Measurements from ENCODE around the gene NECTIN4. TPM values are rescaled to one million over a fixed set of nuclear protein-coding genes. Genes with fewer than 3 reads are reported as not detected.
A peak's percentile ranks its signal among the peaks of the same experiment; 100 is the strongest.

The NECTIN4 gene
- total and polyA plus RNA-seq, 10 of the 15 experiments (the other 5 are each of a cell fraction or from before 2014, with no cell fraction given), result 2.8 to 8.7 (median 3.7) TPM

DNA sequence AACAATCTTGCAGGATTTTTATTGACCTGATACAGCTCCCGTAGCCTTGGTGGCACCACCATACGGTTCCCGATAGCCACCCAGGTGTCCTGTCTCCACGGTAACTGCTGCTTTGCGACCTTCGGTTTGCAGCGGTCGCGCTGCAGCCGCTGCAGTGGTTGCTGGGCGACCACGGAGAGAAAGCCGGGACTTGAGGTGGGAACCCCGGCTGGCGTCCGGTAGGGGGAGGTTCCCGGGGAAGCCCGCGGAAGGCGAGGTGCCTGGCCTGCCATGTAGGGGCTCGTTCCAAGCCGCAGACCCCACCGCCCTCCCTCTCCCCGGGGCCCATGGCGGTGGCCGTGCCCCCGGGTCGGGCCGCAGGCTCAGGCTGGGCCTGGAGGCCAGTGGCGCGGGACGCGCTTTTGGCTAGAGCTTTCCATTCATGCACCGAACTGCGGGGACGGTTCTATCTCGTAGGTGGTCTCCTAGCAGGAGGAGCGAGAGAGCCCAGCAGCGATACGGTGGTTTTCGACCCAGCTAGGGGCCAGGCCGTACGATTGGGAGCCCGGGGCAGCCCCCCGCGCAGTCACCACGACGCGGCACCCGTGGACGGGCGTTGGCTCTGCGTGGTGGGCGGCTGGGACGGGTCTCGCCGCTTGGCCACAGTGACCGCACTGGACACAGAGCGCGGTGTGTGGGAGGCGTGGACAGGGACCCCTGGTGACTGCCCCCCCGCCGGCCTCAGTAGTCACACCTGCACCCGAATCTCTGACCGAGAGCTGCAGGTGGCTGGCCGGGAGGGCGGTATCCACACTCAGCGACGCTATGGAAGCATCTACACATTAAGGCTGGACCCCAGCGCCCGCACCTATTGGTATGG, 9.1 kb upstream of the NECTIN4 start, which contains the start of gene KLHDC9 (continued):
- TF ChIP-seq, protein P1, sequence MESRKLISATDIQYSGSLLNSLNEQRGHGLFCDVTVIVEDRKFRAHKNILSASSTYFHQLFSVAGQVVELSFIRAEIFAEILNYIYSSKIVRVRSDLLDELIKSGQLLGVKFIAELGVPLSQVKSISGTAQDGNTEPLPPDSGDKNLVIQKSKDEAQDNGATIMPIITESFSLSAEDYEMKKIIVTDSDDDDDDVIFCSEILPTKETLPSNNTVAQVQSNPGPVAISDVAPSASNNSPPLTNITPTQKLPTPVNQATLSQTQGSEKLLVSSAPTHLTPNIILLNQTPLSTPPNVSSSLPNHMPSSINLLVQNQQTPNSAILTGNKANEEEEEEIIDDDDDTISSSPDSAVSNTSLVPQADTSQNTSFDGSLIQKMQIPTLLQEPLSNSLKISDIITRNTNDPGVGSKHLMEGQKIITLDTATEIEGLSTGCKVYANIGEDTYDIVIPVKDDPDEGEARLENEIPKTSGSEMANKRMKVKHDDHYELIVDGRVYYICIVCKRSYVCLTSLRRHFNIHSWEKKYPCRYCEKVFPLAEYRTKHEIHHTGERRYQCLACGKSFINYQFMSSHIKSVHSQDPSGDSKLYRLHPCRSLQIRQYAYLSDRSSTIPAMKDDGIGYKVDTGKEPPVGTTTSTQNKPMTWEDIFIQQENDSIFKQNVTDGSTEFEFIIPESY (IDR thresholded peaks at IDR 0.05), result no peak
- no peak for TF ChIP-seq NRF1 (conservative IDR thresholded peaks at IDR 0.05; ENCODE audit: low read depth, low read length)
- TF ChIP-seq NFYA (IDR thresholded peaks at IDR 0.05; ENCODE audit: borderline replicate concordance, low read depth, low read length), result no peak
- TF ChIP-seq, protein P2, sequence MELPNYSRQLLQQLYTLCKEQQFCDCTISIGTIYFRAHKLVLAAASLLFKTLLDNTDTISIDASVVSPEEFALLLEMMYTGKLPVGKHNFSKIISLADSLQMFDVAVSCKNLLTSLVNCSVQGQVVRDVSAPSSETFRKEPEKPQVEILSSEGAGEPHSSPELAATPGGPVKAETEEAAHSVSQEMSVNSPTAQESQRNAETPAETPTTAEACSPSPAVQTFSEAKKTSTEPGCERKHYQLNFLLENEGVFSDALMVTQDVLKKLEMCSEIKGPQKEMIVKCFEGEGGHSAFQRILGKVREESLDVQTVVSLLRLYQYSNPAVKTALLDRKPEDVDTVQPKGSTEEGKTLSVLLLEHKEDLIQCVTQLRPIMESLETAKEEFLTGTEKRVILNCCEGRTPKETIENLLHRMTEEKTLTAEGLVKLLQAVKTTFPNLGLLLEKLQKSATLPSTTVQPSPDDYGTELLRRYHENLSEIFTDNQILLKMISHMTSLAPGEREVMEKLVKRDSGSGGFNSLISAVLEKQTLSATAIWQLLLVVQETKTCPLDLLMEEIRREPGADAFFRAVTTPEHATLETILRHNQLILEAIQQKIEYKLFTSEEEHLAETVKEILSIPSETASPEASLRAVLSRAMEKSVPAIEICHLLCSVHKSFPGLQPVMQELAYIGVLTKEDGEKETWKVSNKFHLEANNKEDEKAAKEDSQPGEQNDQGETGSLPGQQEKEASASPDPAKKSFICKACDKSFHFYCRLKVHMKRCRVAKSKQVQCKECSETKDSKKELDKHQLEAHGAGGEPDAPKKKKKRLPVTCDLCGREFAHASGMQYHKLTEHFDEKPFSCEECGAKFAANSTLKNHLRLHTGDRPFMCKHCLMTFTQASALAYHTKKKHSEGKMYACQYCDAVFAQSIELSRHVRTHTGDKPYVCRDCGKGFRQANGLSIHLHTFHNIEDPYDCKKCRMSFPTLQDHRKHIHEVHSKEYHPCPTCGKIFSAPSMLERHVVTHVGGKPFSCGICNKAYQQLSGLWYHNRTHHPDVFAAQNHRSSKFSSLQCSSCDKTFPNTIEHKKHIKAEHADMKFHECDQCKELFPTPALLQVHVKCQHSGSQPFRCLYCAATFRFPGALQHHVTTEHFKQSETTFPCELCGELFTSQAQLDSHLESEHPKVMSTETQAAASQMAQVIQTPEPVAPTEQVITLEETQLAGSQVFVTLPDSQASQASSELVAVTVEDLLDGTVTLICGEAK (IDR thresholded peaks at IDR 0.05; ENCODE audit: borderline replicate concordance), result peak; percentile 49; the same call in 1 of the 2 replicates
- TF ChIP-seq RUNX3 (IDR thresholded peaks at IDR 0.05; ENCODE audit: low read length), result peak; percentile 29; the same call in 1 of the 2 replicates
- 0 out of 2 replicates have a peak, but pooled peaks have one; percentile 2 for TF ChIP-seq IRF4 (IDR thresholded peaks at IDR 0.05; ENCODE audit: low read depth, low read length)
- TF ChIP-seq ZZZ3 (IDR thresholded peaks at IDR 0.05; ENCODE audit: control insufficient read depth, insufficient read length, low read depth), result no peak
- TF ChIP-seq EED (IDR thresholded peaks at IDR 0.05; ENCODE audit: low read depth), result no peak
- TF ChIP-seq, protein P3, sequence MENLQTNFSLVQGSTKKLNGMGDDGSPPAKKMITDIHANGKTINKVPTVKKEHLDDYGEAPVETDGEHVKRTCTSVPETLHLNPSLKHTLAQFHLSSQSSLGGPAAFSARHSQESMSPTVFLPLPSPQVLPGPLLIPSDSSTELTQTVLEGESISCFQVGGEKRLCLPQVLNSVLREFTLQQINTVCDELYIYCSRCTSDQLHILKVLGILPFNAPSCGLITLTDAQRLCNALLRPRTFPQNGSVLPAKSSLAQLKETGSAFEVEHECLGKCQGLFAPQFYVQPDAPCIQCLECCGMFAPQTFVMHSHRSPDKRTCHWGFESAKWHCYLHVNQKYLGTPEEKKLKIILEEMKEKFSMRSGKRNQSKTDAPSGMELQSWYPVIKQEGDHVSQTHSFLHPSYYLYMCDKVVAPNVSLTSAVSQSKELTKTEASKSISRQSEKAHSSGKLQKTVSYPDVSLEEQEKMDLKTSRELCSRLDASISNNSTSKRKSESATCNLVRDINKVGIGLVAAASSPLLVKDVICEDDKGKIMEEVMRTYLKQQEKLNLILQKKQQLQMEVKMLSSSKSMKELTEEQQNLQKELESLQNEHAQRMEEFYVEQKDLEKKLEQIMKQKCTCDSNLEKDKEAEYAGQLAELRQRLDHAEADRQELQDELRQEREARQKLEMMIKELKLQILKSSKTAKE (IDR thresholded peaks at IDR 0.05; ENCODE audit: low read depth, poor library complexity, severe bottlenecking), result no peak
- TF ChIP-seq, protein P4, sequence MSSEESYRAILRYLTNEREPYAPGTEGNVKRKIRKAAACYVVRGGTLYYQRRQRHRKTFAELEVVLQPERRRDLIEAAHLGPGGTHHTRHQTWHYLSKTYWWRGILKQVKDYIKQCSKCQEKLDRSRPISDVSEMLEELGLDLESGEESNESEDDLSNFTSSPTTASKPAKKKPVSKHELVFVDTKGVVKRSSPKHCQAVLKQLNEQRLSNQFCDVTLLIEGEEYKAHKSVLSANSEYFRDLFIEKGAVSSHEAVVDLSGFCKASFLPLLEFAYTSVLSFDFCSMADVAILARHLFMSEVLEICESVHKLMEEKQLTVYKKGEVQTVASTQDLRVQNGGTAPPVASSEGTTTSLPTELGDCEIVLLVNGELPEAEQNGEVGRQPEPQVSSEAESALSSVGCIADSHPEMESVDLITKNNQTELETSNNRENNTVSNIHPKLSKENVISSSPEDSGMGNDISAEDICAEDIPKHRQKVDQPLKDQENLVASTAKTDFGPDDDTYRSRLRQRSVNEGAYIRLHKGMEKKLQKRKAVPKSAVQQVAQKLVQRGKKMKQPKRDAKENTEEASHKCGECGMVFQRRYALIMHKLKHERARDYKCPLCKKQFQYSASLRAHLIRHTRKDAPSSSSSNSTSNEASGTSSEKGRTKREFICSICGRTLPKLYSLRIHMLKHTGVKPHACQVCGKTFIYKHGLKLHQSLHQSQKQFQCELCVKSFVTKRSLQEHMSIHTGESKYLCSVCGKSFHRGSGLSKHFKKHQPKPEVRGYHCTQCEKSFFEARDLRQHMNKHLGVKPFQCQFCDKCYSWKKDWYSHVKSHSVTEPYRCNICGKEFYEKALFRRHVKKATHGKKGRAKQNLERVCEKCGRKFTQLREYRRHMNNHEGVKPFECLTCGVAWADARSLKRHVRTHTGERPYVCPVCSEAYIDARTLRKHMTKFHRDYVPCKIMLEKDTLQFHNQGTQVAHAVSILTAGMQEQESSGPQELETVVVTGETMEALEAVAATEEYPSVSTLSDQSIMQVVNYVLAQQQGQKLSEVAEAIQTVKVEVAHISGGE (CRISPR knock-in tag; IDR thresholded peaks at IDR 0.05), result no peak
- TF ChIP-seq RAD51 (IDR thresholded peaks at IDR 0.05), result no peak
- TF ChIP-seq PAX5 (IDR thresholded peaks at IDR 0.05; ENCODE audit: borderline replicate concordance, low read depth, low read length), result peak; percentile 57; the same call in 1 of the 2 replicates
- no peak for TF ChIP-seq CREM (IDR thresholded peaks at IDR 0.05; ENCODE audit: low read depth)
- peak; percentile 12 to 38; a peak in 2 of 4 replicates for TF ChIP-seq BHLHE40 (IDR thresholded peaks at IDR 0.05; ENCODE audit: borderline replicate concordance in 1 of 2, low read depth in 2 of 2, low read length in 1 of 2)
- no peak for TF ChIP-seq STAT3 (IDR thresholded peaks at IDR 0.05; ENCODE audit: low read depth, low read length)
- no peak for TF ChIP-seq ZNF24 (IDR thresholded peaks at IDR 0.05)

Measured in GM12878 (cell line).